Measurements from ENCODE around the gene SORT1. TPM values are rescaled to one million over a fixed set of nuclear protein-coding genes. Genes with fewer than 3 reads are reported as not detected.

The SORT1 gene
- total RNA-seq, 2 experiments from 2014 or later = 21.8 to 45.5 TPM

DNA sequence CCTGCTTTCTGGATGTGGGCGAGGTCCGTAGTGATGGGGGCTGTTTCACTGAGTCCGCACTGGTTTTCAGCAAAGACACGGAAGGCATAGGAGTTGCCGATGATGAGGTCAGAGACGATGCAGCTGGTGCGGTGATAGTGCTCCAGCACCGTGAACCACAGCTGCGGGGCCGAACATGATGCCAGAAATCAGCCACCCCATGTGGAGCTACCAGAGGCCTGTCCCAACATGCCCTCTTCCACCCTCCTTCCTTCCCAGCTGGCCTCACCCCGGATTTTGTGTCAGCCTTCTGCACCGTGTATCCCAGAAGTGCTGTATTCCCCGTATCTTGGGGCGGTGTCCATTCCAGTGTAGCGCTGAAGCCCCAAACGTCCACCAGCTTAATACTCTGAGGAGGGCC lies 100.9 kb downstream of the SORT1 start:
- ChIA-PET CTCF (ENCODE audit: unreplicated experiment) (no interaction called here), POLR2A (interaction anchor here (0.9 to 1.1 kb wide), 2 partner anchors 11 to 14 kb away, joined by 4 read pairs; partner anchors contain the start of gene PSRC1)
- Histone ChIP-seq H3K36me3 (ENCODE audit: insufficient read depth, low read length) (no peaks in the 10 kb centered on the region), H4K20me1 (ENCODE audit: insufficient read depth, low read length) (no peaks in the 10 kb centered on the region), H3K27ac (ENCODE audit: low read depth, low read length, poor library complexity, severe bottlenecking) (no peak overlapping the region), H3K9me2 (ENCODE audit: insufficient read depth, low read length) (no peaks in the 10 kb centered on the region), H3K4me3 (ENCODE audit: low read depth, low read length, poor library complexity, severe bottlenecking) (no peak overlapping the region), H3K4me2 (ENCODE audit: low read length) (no peak overlapping the region), H3K9me3 (ENCODE audit: low read length) (no peaks in the 10 kb centered on the region), H3K79me2 (ENCODE audit: insufficient read depth, low read depth, low read length) (no peaks in the 10 kb centered on the region), H2AFZ (ENCODE audit: low read length) (no peak overlapping the region), H3K4me1 (ENCODE audit: insufficient read depth, low read length, poor library complexity, severe bottlenecking) (peaks cover 19% of the 10 kb centered on the region)
- DNase-seq (ENCODE audit: low spot score) = no peak
- no TSS peak for BruUV-seq (replicated peaks)
- TF ChIP-seq, protein P1, sequence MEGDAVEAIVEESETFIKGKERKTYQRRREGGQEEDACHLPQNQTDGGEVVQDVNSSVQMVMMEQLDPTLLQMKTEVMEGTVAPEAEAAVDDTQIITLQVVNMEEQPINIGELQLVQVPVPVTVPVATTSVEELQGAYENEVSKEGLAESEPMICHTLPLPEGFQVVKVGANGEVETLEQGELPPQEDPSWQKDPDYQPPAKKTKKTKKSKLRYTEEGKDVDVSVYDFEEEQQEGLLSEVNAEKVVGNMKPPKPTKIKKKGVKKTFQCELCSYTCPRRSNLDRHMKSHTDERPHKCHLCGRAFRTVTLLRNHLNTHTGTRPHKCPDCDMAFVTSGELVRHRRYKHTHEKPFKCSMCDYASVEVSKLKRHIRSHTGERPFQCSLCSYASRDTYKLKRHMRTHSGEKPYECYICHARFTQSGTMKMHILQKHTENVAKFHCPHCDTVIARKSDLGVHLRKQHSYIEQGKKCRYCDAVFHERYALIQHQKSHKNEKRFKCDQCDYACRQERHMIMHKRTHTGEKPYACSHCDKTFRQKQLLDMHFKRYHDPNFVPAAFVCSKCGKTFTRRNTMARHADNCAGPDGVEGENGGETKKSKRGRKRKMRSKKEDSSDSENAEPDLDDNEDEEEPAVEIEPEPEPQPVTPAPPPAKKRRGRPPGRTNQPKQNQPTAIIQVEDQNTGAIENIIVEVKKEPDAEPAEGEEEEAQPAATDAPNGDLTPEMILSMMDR (conservative IDR thresholded peaks at IDR 0.05; ENCODE audit: low read length) = no peak
- no peak for TF ChIP-seq EZH2phosphoT487 (IDR thresholded peaks at IDR 0.05; ENCODE audit: borderline replicate concordance, low read depth, low read length)
- intact Hi-C loops (cut with micrococcal nuclease; ENCODE audit: unreplicated experiment) = no loop called here

DNA sequence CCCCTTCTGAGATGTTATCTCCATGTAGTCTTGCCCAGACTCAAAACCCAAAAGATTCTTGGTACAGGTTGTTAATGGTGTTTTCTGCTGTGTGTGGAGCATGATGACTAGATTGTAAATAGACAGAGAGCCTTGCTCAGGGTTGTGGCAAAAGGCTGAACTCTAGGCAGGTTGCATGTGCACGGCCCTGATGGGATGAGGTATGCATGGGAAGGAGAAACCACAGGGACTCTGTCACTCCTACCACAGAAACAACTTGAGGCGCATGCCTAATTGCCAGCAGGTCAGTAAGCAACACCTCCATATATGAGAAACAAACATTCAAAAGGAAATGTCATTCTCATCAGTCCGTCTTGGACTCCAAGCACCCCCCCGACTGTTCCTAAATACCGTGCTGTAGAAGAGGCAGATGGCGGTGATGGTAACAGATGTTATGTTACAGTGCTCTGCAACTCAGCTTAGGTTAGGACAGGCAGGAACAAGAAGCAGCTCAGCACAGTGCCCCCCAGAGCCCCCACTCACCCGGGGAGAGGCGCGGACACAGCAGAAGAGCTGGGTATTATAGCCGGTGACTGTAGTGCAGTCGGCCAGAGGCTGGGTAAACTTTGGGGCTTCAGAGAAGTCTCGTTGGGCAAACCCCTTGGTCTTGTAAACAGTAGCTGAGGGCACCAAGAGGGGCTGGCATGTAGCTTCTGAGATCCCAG lies 101.9 kb downstream of the SORT1 start:
- POLR2A ChIA-PET = interaction anchor here (0.6 to 1.1 kb wide), 3 partner anchors 13 to 108 kb away, joined by 3 to 4 read pairs (median 4); partner anchors contain the start of gene PSRC1
- intact Hi-C loops (cut with micrococcal nuclease; ENCODE audit: unreplicated experiment) = no loop called here
- Histone ChIP-seq H3K27ac (ENCODE audit: low read depth, low read length, poor library complexity, severe bottlenecking) (no peak overlapping the region), H3K9me3 (ENCODE audit: low read length) (no peaks in the 10 kb centered on the region), H3K4me3 (ENCODE audit: low read depth, low read length, poor library complexity, severe bottlenecking) (no peak overlapping the region), H3K79me2 (ENCODE audit: insufficient read depth, low read depth, low read length) (no peaks in the 10 kb centered on the region), H3K4me1 (ENCODE audit: insufficient read depth, low read length, poor library complexity, severe bottlenecking) (peaks cover 19% of the 10 kb centered on the region), H3K9me2 (ENCODE audit: insufficient read depth, low read length) (no peaks in the 10 kb centered on the region), H4K20me1 (ENCODE audit: insufficient read depth, low read length) (no peaks in the 10 kb centered on the region), H3K4me2 (ENCODE audit: low read length) (no peak overlapping the region), H3K36me3 (ENCODE audit: insufficient read depth, low read length) (no peaks in the 10 kb centered on the region), H2AFZ (ENCODE audit: low read length) (no peak overlapping the region)
- CTCF ChIA-PET (ENCODE audit: unreplicated experiment) = no interaction called here
- no TSS peak for BruUV-seq (replicated peaks)
- no peak for DNase-seq (ENCODE audit: low spot score)
- no peak for TF ChIP-seq EZH2phosphoT487 (IDR thresholded peaks at IDR 0.05; ENCODE audit: borderline replicate concordance, low read depth, low read length)
- TF ChIP-seq, protein P1 (conservative IDR thresholded peaks at IDR 0.05; ENCODE audit: low read length) = 0 out of 2 replicates have a peak, but pooled peaks have one; percentile 19

DNA sequence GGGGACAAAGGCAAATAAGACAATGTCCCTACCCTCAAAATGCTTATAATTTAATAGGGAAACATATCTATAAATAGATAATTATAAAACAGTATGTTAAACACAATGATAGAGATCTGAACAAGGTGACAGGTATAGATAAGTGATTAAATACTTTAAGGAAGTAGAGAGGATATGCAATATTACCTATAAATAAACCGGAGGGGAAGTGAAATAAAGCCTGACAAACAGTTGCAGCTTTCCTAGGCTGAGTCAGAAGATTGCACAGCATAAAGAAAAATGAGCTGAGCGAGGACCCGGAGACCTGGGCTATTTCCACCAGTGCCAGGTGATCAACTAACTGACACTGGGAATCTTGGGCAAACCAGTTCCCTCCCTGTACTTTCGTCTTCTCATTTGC lies 103.2 kb downstream of the SORT1 start:
- H3K4me2 ChIP-seq (ENCODE audit: low read length) = peak overlapping the region; percentile 57
- H3K9me2 ChIP-seq (ENCODE audit: insufficient read depth, low read length) = no peaks in the 10 kb centered on the region
- H3K9me3 ChIP-seq (ENCODE audit: low read length) = no peaks in the 10 kb centered on the region
- ChIA-PET POLR2A (no interaction called here), CTCF (ENCODE audit: unreplicated experiment) (no interaction called here)
- no TSS peak for BruUV-seq (replicated peaks)
- TF ChIP-seq, protein P1 (conservative IDR thresholded peaks at IDR 0.05; ENCODE audit: low read length) = no peak
- no peak for TF ChIP-seq EZH2phosphoT487 (IDR thresholded peaks at IDR 0.05; ENCODE audit: borderline replicate concordance, low read depth, low read length)
- H3K4me3 ChIP-seq (ENCODE audit: low read depth, low read length, poor library complexity, severe bottlenecking) = peak overlapping the region; percentile 27
- H2AFZ ChIP-seq (ENCODE audit: low read length) = no peak overlapping the region
- H3K4me1 ChIP-seq (ENCODE audit: insufficient read depth, low read length, poor library complexity, severe bottlenecking) = peaks cover 19% of the 10 kb centered on the region
- no peaks in the 10 kb centered on the region for H3K36me3 ChIP-seq (ENCODE audit: insufficient read depth, low read length)
- no peak overlapping the region for H3K27ac ChIP-seq (ENCODE audit: low read depth, low read length, poor library complexity, severe bottlenecking)
- H4K20me1 ChIP-seq (ENCODE audit: insufficient read depth, low read length) = no peaks in the 10 kb centered on the region
- DNase-seq (ENCODE audit: low spot score) = no peak
- intact Hi-C loops (cut with micrococcal nuclease; ENCODE audit: unreplicated experiment) = no loop called here
- H3K79me2 ChIP-seq (ENCODE audit: insufficient read depth, low read depth, low read length) = no peaks in the 10 kb centered on the region
